Breast epithelium (tissue), 3 donors: ENCODE data around the gene TRERF1.

Source experiments
- CTCF ChIP-seq, 3 donors: fragments of 450-650 bp; IDR thresholded peaks; one replicate each; pipeline ENCODE4 v1.5.1; 2016 to 2017; ENCODE audit warnings: antibody characterized with exemption in 3 of 3, mild to moderate bottlenecking in 3 of 3, moderate library complexity in 3 of 3
- POLR2A ChIP-seq: fragments of 450-650 bp; IDR thresholded peaks from one replicate; pipeline ENCODE4 v1.6.1; 2016; ENCODE audit warnings: antibody characterized with exemption, mild to moderate bottlenecking, moderate library complexity
- POLR2AphosphoS5 ChIP-seq, 3 donors: sonication (generic); formaldehyde crosslinking; IDR thresholded peaks; one replicate each; pipeline ENCODE4 v1.6.1; 2017; ENCODE audit warnings: antibody characterized with exemption in 3 of 3

GRCh38 chr6:42297661-42298060 is 154.1 kb downstream of the TRERF1 start:
- TF ChIP-seq CTCF (IDR thresholded peaks at IDR 0.05) (no peak), POLR2A (no peak), POLR2AphosphoS5 (IDR thresholded peaks at IDR 0.05) (no peak)
